Activated naive CD4-positive, alpha-beta T cell (primary cell): Measurements from ENCODE around the gene CTNNAL1.
"Not testable (repeated sequence)": the region's sequence is repeated elsewhere in the genome, so short reads cannot be mapped to it uniquely, and the experiment has no call there.

ENCODE experiments used
- DNase-seq, 4 experiments: peaks; one replicate each; lab custom pipeline; 2025; lab: John Stamatoyannopoulos, UW

The CTNNAL1 gene

DNA sequence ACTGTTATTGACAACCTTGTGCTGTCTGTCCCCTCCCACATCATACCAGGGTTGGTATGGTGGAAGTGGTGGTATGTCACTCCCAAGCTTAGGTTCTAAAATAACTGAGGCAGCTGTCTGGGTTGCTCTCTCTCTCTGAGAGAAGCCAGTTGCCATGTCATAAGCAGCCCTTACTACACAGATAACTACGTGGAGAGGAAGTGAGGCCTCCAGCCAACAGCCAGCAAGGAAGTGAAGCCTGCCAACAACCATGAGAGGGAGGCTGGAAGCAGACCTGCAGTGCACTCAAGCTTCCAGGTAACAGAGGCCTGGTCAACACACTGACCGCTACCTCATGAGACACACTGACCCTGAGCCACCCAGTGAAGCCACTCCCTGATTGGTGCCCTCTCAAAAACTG is 18.6 kb downstream of the CTNNAL1 start:
- DNase-seq = no peak

DNA sequence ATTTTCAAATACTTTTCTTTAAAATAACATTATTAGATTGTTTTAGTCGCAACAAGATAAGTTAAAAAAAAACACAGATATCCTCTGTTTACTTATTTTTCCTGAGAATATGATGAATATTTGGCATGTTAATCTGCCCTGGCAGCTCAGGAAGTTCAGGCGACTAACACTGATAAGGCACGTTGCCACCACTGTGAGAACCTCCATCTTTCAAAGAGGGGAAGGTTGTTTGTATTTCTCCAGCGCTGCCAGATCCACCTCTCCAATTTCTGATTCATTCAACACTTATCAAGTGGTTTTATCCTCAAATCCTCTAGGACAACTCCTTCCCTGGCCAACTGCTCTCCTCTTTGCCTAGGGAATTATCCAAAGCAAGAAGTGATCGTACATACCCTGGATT is 21.8 kb downstream of the CTNNAL1 start:
- DNase-seq = no peak

DNA sequence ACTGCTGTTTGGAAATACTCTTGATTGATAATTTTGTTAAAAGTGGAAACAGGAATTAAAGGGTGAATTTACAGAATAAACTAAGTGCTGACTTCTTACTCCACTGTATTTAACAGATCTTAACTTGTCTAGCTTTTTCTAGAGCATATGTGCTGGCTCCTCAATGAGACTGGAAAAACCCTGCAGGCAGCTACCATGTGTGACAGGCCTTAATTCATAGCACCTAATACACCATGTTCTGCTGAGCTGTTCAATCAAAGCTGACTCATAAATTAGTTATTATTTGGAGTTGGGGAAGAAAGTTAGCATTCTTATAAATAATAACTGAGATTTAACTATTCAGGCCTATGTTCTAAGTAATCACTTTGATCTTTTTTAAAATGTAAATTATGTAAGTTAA is 29.4 kb downstream of the CTNNAL1 start:
- no peak for DNase-seq

DNA sequence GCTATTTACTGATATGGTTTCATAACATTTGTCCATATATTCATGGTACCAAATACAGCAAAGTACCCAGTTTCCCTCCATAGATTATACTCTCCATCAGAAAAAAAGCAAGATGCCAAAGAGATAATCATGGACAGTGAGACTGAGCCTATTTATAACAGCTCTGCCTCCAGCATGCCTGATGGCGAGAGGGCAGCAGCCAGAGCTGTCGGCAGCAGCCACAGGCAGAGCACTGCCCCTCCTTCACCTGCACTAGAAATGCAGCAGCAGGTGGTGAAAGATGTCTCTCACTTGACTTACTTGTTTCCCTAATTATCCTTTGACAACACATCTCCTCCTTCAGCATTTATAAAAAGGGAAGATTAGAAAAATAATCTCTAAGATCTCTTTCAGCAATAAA is 32.4 kb downstream of the CTNNAL1 start:
- no peak for DNase-seq

DNA sequence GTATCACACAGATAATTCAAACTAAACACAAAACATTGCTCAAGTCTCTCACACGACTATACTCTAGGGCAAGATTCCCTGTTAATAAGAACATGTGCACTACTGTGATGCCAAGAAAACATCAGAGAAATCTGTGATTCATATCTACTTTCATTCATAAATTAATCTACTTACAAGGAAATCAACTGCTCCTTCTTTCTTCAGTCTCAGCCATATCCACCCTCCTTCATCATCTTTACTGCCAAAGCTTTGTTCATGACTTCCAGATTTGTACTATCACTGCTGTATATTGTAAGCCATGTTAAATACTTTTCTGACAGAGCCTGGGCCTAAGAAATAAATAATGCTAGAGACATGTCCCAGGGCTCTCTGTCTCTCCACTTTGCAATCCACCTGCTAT is 35.1 kb downstream of the CTNNAL1 start:
- no peak for DNase-seq

DNA sequence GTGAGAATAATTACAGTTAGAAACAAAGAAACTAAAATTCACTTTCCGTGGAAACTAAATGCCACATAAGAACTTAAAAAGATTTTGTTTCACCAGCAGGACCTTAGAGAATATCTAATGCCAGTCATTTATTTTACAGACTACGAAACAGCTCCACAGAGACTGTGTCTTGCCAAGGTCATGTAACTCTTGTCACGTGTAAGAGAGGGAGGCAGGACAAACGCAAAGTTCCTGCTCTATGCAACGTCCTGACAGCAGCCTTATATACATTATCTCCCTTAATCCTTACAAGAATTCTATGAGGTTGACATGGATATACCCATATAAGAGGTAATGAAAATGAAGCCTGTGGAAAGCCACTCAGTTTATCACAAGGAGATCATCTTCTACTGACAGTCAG is 39.4 kb downstream of the CTNNAL1 start:
- DNase-seq = no peak

DNA sequence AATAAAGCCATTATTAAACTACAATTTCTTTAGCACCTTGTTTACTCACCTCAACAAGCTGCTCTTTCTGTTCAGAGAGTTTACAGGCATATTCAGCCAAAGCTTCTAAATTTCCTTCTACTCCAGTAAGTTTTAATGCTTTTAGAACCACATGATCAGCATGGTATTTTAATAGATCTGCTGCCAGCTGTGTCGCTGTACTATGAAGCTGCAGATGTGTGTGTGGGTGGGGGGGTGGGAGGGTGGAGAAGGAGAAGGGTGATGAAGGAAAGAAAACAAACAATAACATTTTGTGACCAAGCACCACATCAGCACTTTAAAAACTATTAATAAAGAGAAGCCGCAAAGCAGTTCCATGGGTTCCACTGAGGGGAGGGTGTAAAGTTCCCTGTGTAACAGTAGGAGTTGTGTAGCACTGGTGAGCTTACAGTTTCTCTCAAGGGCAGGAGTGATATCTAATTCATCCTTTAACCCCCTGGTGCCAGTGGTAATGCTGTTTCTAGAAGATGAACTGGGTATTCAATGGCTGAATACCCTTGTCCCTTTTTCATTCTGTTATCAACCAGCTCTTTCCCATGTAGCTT is 40.6 kb downstream of the CTNNAL1 start:
- no peak for DNase-seq

DNA sequence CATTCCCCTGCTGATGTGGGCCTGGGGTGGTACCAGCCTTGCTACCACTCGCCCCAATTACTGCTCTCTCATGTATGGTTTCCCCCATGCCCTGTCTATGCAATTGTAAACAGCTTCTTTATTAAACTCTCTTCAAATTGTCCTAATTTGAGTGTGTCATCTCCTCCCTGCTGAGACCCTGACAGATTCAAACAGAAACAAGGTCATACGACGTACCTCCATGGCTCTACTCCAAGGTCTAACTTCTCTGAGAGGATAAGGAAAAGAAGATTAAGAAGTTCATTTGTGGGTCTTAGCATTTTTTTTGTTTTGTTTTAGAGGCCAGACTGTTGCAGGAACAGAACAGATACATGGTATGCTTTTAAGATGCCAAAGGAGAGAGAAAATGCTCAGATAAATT is 41.1 kb downstream of the CTNNAL1 start:
- DNase-seq = no peak

DNA sequence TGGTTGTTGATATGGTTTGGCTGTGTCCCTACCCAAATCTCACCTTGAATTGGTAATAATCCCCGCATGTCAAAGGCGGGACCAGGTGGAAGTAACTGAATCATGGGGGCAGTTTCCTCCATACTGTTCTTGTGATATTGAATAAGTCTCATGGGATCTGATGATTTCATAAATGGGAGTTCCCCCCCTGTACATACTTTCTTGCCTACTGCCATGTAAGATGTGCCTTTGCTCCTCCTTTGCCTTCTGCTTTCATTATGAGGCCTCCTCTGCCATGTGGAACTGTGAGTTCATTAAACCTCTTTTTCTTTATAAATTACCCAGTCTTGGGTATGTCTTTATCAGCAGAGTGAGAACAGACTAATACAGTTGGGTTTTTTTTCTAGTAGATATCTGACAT is 41.9 kb downstream of the CTNNAL1 start:
- not testable (repeated sequence) for DNase-seq

DNA sequence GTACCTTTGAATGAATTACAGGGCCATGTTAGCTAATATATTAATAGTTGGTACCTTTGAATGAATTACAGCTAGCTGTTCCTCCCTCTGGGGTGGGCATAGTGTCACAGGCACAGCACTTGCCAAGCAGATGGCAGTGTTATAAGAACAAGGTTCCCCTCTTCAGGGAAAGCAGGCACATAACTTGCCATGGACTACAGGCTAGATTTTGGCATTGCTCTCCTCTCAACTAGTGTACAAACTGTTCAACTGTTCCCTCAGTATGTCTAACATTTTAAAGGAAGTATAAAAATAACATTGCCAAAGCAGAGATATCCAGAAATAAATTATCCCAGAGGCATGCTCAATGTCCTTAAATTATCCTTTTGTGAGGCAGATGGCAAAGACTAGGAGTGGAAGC is 45.4 kb downstream of the CTNNAL1 start:
- DNase-seq = no peak

DNA sequence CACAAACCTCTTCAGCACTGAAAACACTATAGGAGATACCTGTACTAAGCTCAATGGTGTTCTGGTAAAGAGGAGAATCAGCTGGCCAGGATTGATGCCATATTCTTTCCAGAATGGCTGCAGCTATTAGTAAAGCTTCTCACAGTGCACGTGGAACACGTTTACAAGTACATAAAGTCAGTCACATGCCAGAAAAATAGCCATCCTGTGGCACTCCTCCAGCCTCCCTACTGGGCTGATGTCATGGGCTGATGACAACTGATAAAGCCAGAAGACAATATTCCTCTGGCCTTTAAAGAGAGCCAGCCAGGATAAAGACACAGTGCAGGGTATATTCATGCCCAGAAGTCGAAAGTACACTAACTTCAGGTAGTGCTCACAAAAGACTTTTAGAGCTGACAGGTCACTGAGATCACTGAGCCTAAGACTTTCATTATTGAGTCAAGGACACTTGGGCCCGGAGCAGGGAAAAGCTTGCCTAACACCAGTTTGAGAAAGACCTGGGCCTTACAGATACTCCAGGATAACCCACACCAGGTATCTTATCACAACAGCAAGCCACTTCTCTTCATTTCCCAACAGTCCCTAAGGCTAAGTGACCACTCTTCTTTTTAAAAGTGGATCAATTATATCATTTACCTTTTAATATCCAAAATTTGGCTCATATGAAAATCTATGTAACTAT is 49.7 kb downstream of the CTNNAL1 start:
- DNase-seq = no peak

DNA sequence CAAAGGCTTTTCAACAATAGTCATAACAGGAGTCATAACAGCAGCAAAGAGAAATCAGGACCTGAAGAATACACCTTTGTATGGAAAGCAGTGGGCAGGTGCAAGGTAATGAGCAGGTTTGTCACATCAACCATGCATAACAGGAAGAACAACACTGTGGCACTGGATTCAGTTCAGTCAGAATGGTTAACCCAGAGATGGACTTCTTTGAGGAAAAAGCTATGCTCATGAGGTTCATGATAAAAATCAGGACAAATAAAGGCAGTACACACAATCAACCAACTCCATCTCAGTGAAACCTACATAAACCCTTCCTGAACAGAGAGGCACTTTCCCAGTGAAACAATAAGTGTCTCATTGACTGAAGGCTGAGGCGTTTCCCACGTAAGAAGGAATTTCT is 52.1 kb downstream of the CTNNAL1 start:
- no peak for DNase-seq

DNA sequence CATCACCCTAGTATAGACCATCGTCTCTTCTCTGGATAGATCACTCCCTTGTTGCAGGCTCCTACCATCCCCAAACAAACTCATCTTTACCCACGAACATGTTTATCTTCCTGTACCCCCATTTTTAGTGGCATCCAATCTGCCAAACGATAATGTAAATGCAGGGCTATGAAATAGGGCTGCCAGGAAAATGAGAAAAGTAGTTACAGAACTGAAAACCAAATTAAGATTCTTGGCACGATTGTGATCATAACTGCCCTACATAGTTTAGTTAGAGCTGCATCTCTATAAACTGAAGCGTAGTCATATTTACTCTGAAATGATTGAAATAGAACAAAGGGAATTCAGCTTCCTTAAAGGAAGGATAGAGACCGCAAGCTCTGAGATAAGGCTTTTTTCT is 53.0 kb downstream of the CTNNAL1 start:
- no peak for DNase-seq

DNA sequence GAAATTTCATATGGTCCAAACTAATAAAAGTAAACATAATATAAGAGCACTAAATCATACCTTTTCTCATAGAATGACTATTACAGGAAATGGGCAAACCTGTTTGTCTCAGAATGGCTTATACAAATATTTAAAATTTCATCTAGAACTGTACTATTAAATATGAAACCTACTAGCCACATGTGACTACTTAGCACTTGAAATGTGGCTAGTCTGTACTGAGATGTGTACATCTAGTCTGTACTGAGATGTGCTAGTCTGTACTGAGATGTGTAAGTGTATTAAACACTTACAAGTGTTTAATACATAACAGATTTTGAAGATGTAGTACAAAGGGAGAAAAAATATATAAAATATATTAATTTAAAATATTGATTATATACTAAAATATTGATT is 56.7 kb downstream of the CTNNAL1 start:
- no peak for DNase-seq

DNA sequence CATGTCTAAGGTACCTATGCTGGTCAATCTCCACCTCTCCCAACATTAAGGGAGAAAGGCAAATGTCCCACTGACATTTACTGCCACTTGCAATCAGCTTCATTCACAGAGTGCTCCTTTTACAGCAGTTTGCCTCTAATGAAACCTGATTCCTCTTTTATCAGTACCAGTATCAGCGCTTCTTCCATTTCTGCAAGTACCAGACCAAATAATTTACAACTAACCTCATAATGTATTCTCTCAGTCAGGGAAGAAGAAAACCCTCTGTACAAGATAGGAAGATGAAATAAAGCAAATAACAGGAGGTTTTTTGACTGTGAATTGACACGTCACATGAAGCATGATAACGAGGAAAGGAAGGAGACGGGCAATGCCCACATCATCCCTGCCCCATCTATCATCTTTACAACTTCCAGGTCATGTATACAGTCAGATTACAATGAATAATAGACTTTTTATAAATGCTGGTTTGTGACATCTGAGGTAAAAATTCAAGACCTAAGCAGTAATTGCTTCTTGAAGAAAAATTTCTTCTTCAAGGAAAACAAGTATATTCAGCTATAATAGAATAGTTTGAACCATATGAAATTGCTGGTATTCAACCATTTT is 57.2 kb downstream of the CTNNAL1 start:
- DNase-seq = no peak

DNA sequence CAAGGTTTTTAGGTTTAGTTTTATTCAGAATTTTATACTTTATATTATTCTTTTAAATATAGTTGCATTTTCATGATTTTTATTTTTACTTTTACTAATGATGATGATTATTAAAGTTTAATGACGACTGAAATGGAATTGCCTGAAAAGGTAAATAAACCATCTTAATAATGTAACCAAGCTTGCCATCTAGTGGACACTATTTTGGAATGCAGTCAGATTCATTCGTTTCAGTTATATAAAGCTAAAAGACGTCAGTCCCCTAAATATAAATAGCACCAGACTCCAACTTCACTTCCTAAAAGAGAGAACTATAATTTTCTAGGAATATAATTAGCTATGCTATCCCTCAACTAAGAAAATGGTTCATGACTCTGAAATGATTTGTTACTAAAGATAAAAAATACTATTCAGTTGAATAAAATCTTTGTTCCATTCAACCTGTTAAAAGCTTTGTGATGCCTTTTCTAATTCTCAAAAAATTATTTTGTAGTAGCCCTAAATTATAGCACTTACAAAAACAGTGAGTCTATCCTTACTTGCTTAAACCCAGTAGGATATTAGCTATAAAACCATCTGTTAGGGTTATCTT is 59.2 kb downstream of the CTNNAL1 start:
- DNase-seq = no peak

DNA sequence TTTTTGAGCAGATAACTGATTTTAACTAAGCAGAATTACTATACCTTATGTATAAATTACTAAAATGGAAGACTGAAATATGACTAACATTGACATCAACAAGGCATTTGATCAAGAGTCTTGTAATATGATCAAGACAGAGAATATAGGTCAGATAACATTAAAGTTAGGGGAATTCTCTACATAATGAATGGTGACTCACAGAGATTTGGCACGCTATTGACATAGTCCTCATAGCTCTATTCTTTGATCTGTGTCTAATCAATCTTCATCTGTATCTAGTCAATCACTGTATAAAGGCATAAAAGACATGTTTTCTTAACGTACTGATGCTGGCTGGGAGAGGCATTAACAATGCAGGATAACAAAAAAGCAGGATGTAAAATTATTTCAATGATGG is 61.7 kb downstream of the CTNNAL1 start:
- no peak for DNase-seq

DNA sequence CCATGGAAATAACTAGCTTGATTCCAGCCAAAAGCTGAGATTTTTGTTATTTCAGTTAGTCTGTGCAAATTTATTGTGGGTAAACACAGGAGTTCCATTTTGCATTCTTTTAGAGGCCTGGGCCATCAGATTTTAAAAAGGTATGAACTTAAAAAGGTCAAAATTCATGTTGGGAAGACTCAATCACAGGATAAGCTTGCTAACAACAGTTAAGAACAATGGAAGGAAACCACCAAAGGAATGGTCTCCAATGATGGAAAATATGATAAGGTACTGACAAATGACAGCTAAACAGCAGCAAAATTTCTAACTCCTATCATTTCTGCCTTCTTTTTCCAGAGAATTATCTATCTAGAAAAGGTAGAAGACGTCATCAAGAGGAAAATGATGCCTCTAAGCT is 63.1 kb downstream of the CTNNAL1 start:
- DNase-seq = no peak

DNA sequence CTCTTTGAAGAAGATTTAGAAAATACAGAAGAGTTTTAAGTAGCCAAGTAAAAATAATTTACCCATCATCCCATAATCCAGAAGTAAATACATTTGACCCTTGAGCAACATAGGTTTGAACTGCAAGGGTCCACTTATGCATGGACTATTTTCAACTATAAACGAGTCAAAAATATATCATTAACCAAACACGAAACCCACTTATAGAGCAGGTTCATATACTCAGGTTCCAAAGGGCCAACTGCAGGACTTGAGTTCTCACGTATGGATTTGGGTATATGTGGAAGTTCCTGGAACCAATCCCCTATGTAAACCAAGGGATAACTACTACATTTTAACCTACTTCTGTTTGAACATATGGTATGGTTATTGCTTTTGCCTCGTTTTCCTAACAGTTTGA is 73.3 kb downstream of the CTNNAL1 start:
- no peak for DNase-seq

DNA sequence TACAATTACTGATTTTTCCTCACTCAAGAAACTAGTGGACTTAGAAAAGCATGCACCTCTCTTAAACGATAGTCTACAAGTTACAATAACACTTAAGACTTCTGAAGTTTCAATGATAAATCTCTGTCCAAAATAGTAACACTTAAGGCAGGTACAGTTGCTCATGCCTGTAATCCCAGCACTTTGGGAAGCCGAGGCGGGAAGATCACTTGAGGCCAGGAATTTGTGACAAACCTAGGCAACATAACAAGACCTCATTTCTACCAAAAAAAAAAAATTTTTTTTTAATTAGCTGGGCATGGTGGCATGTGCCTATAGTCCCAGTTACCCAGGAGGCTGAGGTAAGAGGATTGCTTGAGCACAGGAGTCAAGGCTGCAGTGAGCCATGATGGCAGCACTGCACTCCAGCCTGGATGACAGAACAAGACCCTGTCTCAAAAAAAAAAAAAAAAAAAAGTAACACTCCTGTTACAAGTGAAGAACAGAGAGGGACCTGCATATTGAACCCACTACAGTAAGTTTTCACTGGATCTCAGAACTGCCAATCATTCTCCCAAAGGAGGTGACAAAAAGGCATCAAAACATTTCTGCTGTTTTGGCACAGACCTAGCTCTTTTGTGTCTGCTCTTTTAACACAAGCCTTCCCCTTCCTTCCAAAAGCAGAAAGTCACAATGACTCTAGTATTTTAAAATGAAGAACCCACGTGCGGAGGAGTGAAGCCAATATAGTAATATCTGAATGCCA is 75.6 kb downstream of the CTNNAL1 start:
- DNase-seq = no peak

DNA sequence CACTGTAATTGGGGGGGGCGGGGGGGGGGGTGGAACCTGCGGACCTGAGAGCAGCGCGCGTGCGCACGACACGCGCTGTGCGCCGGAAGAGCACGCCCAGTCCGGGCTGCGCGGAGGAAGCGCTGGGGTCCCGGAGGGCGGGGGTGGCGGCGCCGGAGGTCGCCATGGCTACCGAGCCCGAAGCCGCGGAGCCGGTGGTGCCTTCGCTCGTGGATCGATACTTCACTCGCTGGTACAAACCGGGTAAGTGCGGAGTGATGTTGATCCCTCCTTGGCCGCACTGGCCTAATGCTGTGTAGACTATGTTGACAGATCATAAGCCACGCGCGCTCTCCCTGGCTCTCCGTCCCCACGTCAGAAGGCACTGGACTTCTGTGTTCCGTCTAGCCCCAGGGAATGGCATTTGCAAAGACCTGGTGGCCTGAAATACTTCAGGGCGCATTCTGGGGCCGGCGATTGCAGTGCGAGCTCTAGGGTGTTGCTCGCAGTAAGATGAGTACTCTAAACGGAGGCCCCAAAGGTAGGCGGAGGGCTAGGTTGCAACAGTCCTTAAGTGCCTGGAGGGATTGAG is 78.9 kb downstream of the CTNNAL1 start, which contains the start of gene ABITRAM:
Gene ABITRAM (plus strand): TSS at position 78 of the 571 bp plus-strand sequence. CDS start 87 bp downstream, at position 165.
- peak; percentile 65 to 85 (median 80) for DNase-seq

DNA sequence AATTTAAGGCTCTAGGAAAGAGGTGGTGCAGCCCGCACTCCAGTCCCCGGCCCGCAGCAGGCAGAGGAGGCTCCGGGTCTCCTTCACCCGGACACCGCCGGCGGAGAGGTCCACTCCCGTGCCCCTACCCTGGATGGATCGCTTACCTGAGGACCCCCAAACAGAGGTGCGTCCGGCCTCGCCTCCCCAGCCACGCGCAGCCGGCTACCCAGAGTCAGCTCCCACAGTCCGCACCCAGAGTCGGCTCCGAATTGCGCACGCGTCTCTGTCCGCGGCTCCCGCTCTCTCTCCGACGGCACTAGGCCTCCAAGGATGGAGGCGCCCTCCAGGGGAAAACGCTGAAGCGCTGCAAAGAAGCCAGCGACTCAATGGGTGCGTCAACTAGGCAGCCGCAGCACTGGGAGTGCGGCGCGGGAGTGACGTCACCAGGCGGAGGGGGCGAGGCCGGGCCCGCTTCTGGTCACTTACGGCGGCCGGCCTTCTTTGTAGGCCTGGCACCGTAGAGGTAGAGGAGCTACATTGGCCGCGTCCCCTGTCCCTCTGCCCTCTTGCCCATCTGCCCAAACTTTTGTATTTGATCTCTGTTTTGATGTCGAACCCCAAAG is 79.5 kb downstream of the CTNNAL1 start, which contains the start of gene ELP1:
Gene ELP1 (minus strand): TSS at position 407 of the 605 bp plus-strand sequence. CDS start 2,978 bp downstream, outside the sequence.
- peak; percentile 68 to 87 (median 80) for DNase-seq
